ENCODE results near the gene MAP2.
A peak's percentile ranks its signal among the peaks of the same experiment; 100 is the strongest.

Gene MAP2

DNA sequence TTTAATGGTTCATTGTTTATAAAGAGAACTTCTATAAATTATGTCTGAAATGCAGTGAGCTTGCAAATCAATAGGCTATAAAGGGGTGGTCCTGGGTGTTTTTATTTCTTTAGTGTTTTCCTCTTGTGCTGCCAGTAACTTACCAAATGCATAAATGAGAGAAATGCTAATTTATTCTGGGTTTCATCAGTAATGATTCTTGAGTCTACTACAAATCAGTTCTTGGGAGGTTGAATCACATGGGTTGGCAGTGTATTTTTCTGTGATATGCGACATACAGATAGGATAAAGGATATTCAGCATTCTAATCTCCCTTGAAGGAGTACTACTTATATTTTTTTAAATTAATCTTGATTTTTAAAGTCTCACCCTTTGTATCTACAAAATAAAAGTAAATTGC is 177.7 kb downstream of the MAP2 start:
- Mint-ChIP-seq H3K4me3 (no peak overlapping the region), H3K27ac (no peak overlapping the region), H3K9me3 (peaks cover 3% of the 10 kb centered on the region), H3K36me3 (no peaks in the 10 kb centered on the region), H3K27me3 (no peaks in the 10 kb centered on the region), H3K4me1 (no peaks in the 10 kb centered on the region)
- ATAC-seq, result no peak

DNA sequence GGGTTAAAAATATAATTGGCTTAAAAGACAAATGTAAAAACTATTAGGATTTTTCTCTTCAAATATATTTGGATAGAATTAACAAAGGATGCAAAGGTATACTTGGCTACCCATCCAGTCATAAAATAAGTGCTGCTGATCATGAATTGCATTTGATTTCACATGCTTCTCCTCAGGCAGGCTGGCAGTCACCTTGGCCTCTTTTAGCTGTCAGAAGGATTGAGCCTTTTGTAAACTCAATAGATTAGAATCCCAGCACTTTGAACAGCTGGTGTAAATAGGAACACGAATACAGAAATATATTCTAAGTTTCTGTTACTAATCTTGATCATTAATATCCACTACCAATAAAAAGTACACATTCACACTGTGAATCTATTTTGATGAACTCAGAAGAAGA is 178.4 kb downstream of the MAP2 start:
- no peaks in the 10 kb centered on the region for H3K36me3 Mint-ChIP-seq
- H3K9me3 Mint-ChIP-seq, result peaks cover 3% of the 10 kb centered on the region
- no peaks in the 10 kb centered on the region for H3K4me1 Mint-ChIP-seq
- H3K4me3 Mint-ChIP-seq, result no peak overlapping the region
- no peak for ATAC-seq
- H3K27ac Mint-ChIP-seq, result no peak overlapping the region
- H3K27me3 Mint-ChIP-seq, result no peaks in the 10 kb centered on the region

DNA sequence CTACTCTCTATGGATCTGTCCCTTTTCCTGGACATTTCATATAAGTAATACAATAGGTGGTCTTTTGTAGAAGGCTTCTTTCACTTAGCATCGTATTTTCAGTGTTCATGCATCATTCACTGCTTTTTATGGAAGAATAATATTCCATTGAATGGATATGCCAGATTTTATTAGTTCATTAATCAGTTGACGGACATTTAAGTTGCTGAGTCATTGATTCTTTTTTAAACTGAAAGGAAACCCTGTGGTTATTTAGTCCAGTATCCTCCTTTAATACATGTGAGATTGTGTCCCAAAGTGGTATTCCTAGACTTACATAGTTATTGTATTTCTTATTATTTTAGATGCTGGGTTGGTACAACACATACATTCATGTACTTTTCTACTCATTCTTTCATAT is 185.7 kb downstream of the MAP2 start:
- Mint-ChIP-seq H3K4me1 (no peaks in the 10 kb centered on the region), H3K27me3 (no peaks in the 10 kb centered on the region), H3K9me3 (peaks cover 2% of the 10 kb centered on the region), H3K27ac (no peak overlapping the region), H3K4me3 (no peak overlapping the region), H3K36me3 (no peaks in the 10 kb centered on the region)
- no peak for ATAC-seq

DNA sequence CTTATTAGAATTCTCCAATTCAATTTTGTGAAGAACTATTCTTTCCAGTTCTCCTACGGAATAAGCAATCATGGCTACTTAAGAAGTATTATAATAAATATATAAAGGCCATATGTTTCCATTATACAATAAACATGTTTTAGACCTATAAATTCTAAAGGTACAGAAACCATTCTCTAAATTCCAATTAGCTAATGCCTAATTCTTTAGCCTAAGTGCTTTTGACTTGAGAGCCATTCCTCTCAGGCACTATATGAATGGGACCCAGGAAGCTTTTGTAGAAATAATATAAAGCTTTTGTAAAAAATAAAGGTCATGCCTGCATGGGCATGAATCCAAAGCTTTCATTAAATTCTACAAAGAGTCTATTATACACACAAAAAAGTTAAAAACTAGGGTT is 186.8 kb downstream of the MAP2 start:
- H3K27ac Mint-ChIP-seq, result no peak overlapping the region
- H3K27me3 Mint-ChIP-seq, result no peaks in the 10 kb centered on the region
- H3K9me3 Mint-ChIP-seq, result peaks cover 3% of the 10 kb centered on the region
- no peak overlapping the region for H3K4me3 Mint-ChIP-seq
- H3K36me3 Mint-ChIP-seq, result no peaks in the 10 kb centered on the region
- no peaks in the 10 kb centered on the region for H3K4me1 Mint-ChIP-seq
- ATAC-seq, result no peak

DNA sequence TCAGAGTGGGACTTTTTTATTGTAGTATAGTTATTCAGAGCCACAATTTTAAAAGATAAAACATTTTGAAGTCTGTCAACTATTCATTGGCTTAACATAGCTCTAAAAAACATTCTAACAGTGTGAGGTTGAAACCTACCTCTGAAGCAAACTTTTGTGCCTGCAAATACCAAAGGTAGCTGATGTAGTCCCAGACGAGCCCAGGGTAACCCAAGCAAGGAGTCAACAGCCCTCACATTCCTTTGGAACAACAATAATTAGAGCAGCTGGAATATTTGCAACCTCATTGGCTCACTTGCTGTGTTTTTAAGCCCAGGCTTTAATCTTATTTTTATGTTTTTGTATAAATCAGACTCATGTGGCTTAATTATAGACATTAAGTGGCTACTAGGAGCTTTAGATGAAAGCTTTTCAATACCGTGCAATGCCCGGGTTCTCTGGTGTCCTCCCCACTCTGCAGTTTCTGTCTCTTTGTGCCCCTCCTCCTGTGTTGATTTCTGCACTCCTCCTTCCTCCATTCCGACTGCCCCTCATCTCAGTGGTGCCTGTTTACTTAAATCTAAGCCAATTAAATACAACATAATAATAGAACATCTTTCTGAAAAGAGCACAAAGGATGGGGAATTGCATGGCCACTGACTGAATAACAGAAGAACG is 189.9 kb downstream of the MAP2 start:
- H3K27me3 Mint-ChIP-seq, result no peaks in the 10 kb centered on the region
- no peaks in the 10 kb centered on the region for H3K4me1 Mint-ChIP-seq
- ATAC-seq, result no peak
- H3K4me3 Mint-ChIP-seq, result no peak overlapping the region
- H3K9me3 Mint-ChIP-seq, result peaks cover 5% of the 10 kb centered on the region
- H3K27ac Mint-ChIP-seq, result no peak overlapping the region
- H3K36me3 Mint-ChIP-seq, result no peaks in the 10 kb centered on the region

DNA sequence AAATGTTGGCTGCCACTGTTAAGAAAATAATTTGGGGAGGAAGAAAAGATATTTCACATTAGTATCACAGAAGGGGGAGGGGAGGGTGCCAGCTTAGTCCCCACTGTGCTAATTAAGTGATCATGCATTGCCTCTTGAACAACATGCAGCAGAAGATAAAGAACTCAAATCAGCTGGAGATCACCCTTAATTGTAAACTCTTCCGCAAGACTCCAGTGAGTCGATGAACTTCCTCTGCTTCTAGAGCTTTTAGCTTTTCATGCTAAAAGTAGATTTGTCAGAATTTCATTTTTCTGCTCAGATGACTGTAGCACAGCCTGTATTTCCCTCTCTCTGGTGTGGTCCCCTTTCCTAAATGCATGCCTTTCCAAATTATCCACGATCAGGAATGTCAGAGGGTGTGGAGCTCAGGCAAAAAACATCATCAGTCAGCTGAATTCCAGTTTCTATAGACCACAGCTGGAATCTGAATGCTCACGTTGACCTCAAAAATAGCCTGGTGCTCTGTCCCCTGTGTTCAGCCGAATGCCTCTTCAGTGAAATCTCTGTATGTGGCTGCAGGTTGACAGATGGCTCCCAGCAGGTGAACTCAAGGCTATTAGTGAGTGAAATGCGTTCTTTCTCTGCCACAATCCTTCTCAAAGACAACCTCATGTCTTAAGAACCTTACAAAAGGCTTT is 191.0 kb downstream of the MAP2 start:
- Mint-ChIP-seq H3K4me3 (no peak overlapping the region), H3K36me3 (no peaks in the 10 kb centered on the region), H3K4me1 (peaks cover 4% of the 10 kb centered on the region), H3K27ac (no peak overlapping the region), H3K27me3 (no peaks in the 10 kb centered on the region), H3K9me3 (peaks cover 5% of the 10 kb centered on the region)
- no peak for ATAC-seq

DNA sequence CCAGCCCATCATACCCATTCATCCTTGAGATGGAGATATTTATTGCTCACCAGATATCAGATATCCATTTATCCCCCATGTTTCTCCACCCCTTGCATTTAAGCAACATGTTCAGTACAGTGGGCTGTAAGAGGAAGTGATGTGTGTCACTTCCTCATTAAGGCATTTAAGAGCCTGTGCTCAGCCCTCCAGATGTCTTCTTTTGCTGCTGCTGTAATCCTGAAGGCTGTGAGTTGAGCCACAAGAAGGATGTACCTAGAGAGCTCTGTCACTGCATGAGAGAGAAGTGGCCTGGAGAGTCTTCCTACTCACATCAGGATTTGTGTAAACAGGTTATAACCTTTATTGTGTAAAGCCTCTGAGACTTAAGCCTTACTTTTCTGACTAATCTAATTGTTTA is 195.9 kb downstream of the MAP2 start:
- Mint-ChIP-seq H3K27ac (no peak overlapping the region), H3K9me3 (peaks cover 5% of the 10 kb centered on the region), H3K4me3 (no peak overlapping the region), H3K27me3 (no peaks in the 10 kb centered on the region), H3K36me3 (no peaks in the 10 kb centered on the region), H3K4me1 (peaks cover 9% of the 10 kb centered on the region)
- ATAC-seq, result peak; percentile 92

DNA sequence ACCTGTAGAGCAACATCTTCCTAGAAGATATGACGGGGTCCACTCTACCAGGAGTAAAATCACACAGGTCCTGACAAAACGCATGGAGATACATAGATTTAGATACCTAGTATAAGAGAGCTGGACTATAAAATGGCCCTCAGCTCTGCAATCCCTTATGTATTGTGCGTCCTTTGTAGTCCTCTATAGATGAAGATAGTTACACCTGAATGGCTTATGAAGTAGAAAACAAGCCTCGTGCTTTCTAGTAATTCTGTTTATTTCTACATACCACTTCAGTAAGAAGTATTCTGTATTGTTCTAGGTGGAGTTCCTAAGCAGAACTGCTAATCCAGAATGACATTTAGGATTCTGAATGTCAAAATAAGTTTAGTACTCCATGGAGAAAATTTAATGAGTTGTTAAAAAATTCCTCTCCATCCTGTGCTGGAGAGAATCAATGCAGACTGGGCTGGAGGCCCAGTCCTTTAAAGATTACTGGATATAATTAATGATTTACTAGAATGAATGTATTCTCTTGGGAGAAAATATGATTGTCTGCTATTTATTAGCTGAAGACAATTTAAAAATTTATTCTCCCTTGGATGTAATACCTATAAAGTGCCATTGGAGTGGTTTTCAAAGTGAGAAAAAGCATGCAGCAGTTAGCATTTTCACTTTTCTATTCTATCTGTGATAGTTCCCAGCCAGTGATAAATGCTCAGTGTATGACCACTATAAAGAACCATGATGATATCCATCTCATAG is 200.5 kb downstream of the MAP2 start:
- Mint-ChIP-seq H3K9me3 (no peaks in the 10 kb centered on the region), H3K27ac (no peak overlapping the region), H3K27me3 (no peaks in the 10 kb centered on the region), H3K36me3 (no peaks in the 10 kb centered on the region), H3K4me3 (no peak overlapping the region), H3K4me1 (peaks cover 9% of the 10 kb centered on the region)
- ATAC-seq, result no peak

DNA sequence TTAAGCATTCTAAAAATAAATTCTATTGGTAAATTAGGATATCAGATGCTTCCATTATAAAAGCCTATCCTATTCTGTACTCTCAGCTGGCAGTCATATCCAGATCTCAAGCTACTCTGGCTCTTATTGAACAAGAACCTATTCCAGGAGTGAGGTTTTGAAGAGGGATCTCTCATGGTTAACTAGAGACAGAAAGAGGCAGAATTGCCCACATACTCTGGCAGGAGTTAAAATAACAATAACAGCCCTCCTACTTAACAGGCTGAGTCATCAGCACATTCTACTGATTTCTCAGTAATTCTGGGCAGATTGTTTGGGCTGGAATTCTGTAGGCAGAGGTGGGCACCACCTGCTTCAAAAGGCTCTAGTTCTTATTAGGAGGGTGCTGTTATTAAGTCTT is 205.8 kb downstream of the MAP2 start:
- Mint-ChIP-seq H3K27ac (no peak overlapping the region), H3K9me3 (no peaks in the 10 kb centered on the region), H3K4me3 (no peak overlapping the region), H3K27me3 (no peaks in the 10 kb centered on the region), H3K36me3 (no peaks in the 10 kb centered on the region), H3K4me1 (no peaks in the 10 kb centered on the region)
- no peak for ATAC-seq

DNA sequence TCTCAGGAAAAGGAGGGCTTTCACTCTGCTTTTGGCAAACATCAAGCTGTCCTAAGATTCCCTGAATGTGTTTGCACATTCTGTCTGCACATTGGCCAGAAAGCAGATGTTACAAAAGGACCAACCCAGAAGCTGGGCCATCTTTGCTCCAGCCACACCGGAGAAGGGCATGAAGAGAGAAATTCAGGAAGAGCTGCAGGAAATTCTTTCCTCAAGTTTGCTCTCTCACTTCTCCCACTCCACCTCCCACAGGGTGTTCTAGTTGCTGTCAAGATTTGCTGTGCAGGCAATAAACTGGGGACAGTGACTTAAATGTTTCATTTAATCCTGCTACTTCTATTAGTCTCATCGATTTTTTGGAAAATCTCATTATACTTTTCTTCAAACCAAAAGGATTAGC is 210.1 kb downstream of the MAP2 start:
- no peak for ATAC-seq
- H3K27me3 Mint-ChIP-seq, result no peaks in the 10 kb centered on the region
- no peak overlapping the region for H3K27ac Mint-ChIP-seq
- H3K4me1 Mint-ChIP-seq, result no peaks in the 10 kb centered on the region
- H3K9me3 Mint-ChIP-seq, result no peaks in the 10 kb centered on the region
- H3K4me3 Mint-ChIP-seq, result no peak overlapping the region
- no peaks in the 10 kb centered on the region for H3K36me3 Mint-ChIP-seq

DNA sequence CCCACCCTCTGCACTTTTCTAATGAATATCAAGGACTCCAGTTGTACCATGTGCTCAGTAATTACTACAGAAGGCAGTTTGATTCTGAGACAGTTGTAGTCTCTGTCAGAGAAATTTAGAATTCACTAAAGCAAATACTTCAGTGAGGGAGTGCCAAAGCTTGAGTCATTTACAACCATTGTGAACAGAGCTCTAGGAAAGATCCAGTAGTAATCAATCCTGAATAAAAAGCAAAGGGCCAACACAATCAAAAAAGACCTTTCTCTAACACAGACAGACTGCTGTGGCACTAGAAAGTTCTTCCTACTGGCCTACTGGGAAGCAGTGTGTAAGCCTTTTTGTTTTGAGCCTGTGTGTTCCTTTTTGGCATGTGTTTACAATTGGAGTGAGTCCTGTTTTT is 212.2 kb downstream of the MAP2 start:
- ATAC-seq, result no peak
- Mint-ChIP-seq H3K4me1 (no peaks in the 10 kb centered on the region), H3K27me3 (no peaks in the 10 kb centered on the region), H3K36me3 (no peaks in the 10 kb centered on the region), H3K4me3 (no peak overlapping the region), H3K9me3 (no peaks in the 10 kb centered on the region), H3K27ac (no peak overlapping the region)

DNA sequence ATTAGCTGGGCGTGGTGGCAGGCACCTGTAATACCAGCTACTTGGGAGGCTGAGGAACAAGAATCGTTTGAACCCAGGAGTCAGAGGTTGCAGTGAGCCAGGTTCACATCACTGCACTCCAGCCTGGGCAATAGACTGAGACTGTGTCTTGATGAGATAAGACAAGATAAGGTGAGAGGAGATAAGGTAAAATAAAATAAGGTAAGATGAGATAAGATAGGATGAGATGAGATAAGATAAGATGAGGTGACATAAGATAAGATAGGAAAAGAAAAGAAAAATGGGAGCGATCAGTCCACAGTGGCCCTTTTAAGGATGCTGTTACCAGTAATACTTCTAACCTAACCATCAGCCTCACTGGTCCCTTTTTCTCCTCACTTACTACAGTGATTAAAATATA is 213.4 kb downstream of the MAP2 start:
- H3K9me3 Mint-ChIP-seq, result no peaks in the 10 kb centered on the region
- ATAC-seq, result no peak
- H3K36me3 Mint-ChIP-seq, result no peaks in the 10 kb centered on the region
- no peak overlapping the region for H3K27ac Mint-ChIP-seq
- no peak overlapping the region for H3K4me3 Mint-ChIP-seq
- no peaks in the 10 kb centered on the region for H3K4me1 Mint-ChIP-seq
- no peaks in the 10 kb centered on the region for H3K27me3 Mint-ChIP-seq

DNA sequence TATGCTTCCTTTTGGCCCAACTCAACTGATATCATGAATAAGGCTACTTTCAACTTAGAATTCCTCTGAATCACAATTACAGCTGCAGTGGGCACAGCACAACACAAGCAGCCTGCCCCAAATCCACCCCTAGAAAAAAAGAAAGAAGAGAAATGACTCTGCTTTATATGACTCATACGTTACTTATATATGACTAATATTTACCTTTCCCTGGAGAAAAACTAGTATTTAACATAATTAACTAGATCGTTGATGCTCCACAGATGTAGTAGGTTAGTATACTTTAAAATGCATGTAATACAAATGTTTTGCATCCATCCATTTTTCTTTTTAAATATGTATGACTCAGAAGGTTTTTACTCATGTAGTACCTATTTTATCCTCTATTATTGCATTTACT is 214.5 kb downstream of the MAP2 start:
- Mint-ChIP-seq H3K9me3 (no peaks in the 10 kb centered on the region), H3K27me3 (no peaks in the 10 kb centered on the region), H3K4me1 (no peaks in the 10 kb centered on the region), H3K4me3 (no peak overlapping the region), H3K36me3 (no peaks in the 10 kb centered on the region), H3K27ac (no peak overlapping the region)
- no peak for ATAC-seq

DNA sequence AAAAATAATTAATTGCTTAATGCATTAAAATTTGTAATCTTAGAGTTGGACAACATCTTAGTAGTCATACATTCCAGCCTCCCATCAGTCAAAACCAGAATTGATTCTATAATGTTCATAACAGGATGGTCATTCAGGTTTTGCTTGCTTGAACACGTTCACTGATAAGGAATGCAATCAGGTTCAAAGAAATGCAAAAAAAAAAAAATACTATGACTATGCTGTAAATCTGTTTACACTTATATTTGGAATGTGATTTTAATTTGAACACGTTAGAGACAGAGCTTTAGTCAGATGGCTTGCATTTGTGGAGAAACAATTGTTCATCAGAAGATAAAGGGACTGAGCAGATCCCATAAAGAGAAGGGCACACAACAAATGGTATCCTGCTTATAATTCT is 216.5 kb downstream of the MAP2 start:
- no peaks in the 10 kb centered on the region for H3K27me3 Mint-ChIP-seq
- no peaks in the 10 kb centered on the region for H3K36me3 Mint-ChIP-seq
- no peaks in the 10 kb centered on the region for H3K4me1 Mint-ChIP-seq
- H3K4me3 Mint-ChIP-seq, result no peak overlapping the region
- no peak for ATAC-seq
- no peaks in the 10 kb centered on the region for H3K9me3 Mint-ChIP-seq
- no peak overlapping the region for H3K27ac Mint-ChIP-seq

DNA sequence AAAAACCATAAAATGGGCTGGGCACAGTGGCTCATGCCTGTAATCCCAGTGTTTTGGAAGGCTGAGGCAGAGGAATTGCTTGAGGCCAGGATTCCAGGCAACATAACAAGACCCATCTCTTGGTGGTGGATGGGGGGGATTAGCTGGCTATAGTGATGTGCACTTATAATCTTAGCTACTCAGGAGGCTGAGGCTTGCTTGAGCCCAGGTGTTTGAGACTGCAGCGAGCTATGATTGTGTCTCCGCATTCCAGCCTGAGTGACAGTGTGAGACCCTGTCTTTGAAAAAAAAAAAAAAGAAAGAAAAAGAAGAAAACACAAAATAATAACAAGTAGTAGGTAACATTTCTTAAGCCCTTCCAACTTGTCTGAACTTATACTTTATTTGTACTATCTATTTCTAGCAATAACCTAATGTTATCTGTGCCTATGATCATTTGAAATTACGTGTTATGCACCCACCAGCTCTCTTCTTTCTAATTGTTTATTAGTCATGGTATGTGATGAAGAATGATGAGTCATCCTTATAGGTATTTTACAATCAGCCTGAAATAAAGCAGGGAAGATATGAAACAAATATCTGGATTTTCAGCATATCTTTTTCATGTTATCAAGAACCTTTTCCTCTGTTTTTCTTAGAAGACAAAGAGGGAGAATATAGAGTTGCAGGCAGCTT is 218.4 kb downstream of the MAP2 start:
- H3K27ac Mint-ChIP-seq, result no peak overlapping the region

More for the DNA sequence above, 218.4 kb downstream of the MAP2 start:
- ATAC-seq, result no peak
- Mint-ChIP-seq H3K36me3 (no peaks in the 10 kb centered on the region), H3K9me3 (peaks cover 4% of the 10 kb centered on the region), H3K4me1 (no peaks in the 10 kb centered on the region), H3K27me3 (no peaks in the 10 kb centered on the region), H3K4me3 (no peak overlapping the region)

Measured in stimulated activated memory B cell treated with anti-CD40 and anti-IgM and Interleukin-4, amounts not matched to agents 10 μg/mL and 1 μg/mL and 100 μg/mL, for 72 hours (primary cell).